K562 (cell line): ENCODE results near the gene TCF23. TPM values are rescaled to one million over a fixed set of nuclear protein-coding genes. Genes with fewer than 3 reads are reported as not detected.

Source experiments
- E2F4 ChIP-seq: sonication (generic); formaldehyde crosslinking; IDR thresholded peaks from 2 replicates; pipeline ENCODE4 v1.8.0; 2022; ENCODE audit warnings: mild to moderate bottlenecking, low read depth, missing genetic modification reagents
- EWSR1 ChIP-seq: fragments of 450-650 bp; IDR thresholded peaks from 2 replicates; pipeline ENCODE4 v1.6.1; 2018; ENCODE audit warnings: borderline replicate concordance, mild to moderate bottlenecking, low read depth, moderate library complexity; ENCODE audit not compliant: partially characterized antibody
- KAT7 ChIP-seq: sonication (generic); formaldehyde crosslinking; IDR thresholded peaks from 2 replicates; pipeline ENCODE4 v1.8.0; 2022; ENCODE audit warnings: missing genetic modification reagents, mild to moderate bottlenecking, borderline replicate concordance
- POLR2A ChIP-seq: fragments of 450-650 bp; conservative IDR thresholded peaks from 2 replicates; pipeline ENCODE4 v1.6.1; 2016
- RNF219 ChIP-seq: fragments of 250-450 bp; sonication (Bioruptor Pico); IDR thresholded peaks from 2 replicates; pipeline ENCODE4 v1.5.0; 2022; ENCODE audit warnings: mild to moderate bottlenecking
- TAF15 ChIP-seq: fragments of 200-400 bp; formaldehyde crosslinking; IDR thresholded peaks from 2 replicates; pipeline ENCODE4 v1.6.1; 2017; ENCODE audit warnings: mild to moderate bottlenecking, low read depth, low read length, moderate library complexity
- ZBTB40 ChIP-seq, 2 experiments: fragments of 450-650 bp in 1 of 2; sonication (generic) in 1 of 2; formaldehyde crosslinking in 1 of 2; IDR thresholded peaks; 2 replicates each; pipeline versions ENCODE4 v1.7.1 to v1.9.0; 2016 to 2022; ENCODE audit warnings: inconsistent platforms in 1 of 2, mild to moderate bottlenecking in 1 of 2, missing genetic modification reagents in 1 of 2
- ZNF263 ChIP-seq: sonication (generic); formaldehyde crosslinking; IDR thresholded peaks from 2 replicates; pipeline ENCODE4 v1.8.0; 2022; ENCODE audit warnings: mild to moderate bottlenecking, missing genetic modification reagents, borderline replicate concordance
- ZNF431 ChIP-seq: sonication (generic); formaldehyde crosslinking; IDR thresholded peaks from 2 replicates; pipeline ENCODE4 v1.8.0; 2022; ENCODE audit warnings: mild to moderate bottlenecking, missing genetic modification reagents
- polyA plus RNA-seq, 8 experiments: library from polyadenylated mRNA; depleted of rRNA in 4 of 8; stranded (reverse) in 5 of 8; unstranded in 3 of 8; fragments of >200 nt; fragmentation: Nextera tagmentation in 2 of 8; fragmentation: Illumina TruSeq in 1 of 8; extraction: Ambion mirVana in 2 of 8; extraction: Trizol in 1 of 8; gene quantifications; 2 replicates each; pipeline versions ENCODE4 v1.2.1 to v1.2.3, GENCODE V29; 2011 to 2014; ENCODE audit warnings: inconsistent platforms in 1 of 8, missing spikeins in 1 of 8
- total RNA-seq, 7 experiments: library from RNA; depleted of rRNA in 6 of 7; stranded (reverse); fragments of >200 nt in 6 of 7; fragmentation: Illumina TruSeq in 2 of 7; extraction: Trizol in 2 of 7; gene quantifications; 2 replicates each; pipeline versions ENCODE4 v1.2.1 to v1.2.3, GENCODE V29; 2011 to 2021; ENCODE audit warnings: low replicate concordance in 1 of 7

Gene TCF23
- total and polyA plus RNA-seq, 9 of the 15 experiments (the other 6 are each of a cell fraction or from before 2014, with no cell fraction given) = 0.07 TPM; not detected in 8

- TF ChIP-seq POLR2A (peak; percentile 86), KAT7 (CRISPR knock-in tag) (peak; percentile 90; the same call in 1 of the 2 replicates), EWSR1 (no peak), ZBTB40 (IDR thresholded peaks at IDR 0.05) (peak; percentile 51; the same call in 1 of the 2 replicates), ZBTB40 (CRISPR knock-in tag; IDR thresholded peaks at IDR 0.05) (no peak), RNF219 (CRISPR knock-in tag) (no peak), E2F4 (CRISPR knock-in tag) (no peak), ZNF431 (CRISPR knock-in tag) (no peak), TAF15 (no peak), ZNF263 (CRISPR knock-in tag) (peak; percentile 63)
Observed at GRCh38 chr2:27133905-27134780, 14.7 kb upstream of the TCF23 start, which contains the start of gene PREB (continued).
